ENCODE results near the gene FAM151A. TPM values are rescaled to one million over a fixed set of nuclear protein-coding genes. Genes with fewer than 3 reads are reported as not detected.

The FAM151A gene
- not detected for total RNA-seq (2021; fragmentation: NEBNext Ultra II Directional; extraction: Animal tissue kit (Norgen Biotek cat#: 25700))
- long read RNA-seq, result 0 reads

GRCh38 chr1:54623216-54624007 lies at the start of gene FAM151A:
TSS of gene FAM151A (minus strand) at chr1:54623525. CDS start at chr1:54623395, 130 bp downstream.
- TF ChIP-seq CTCF (IDR thresholded peaks at IDR 0.05), result no peak
- no peaks in the 10 kb centered on the region for H3K9me3 Mint-ChIP-seq
- H3K27me3 Mint-ChIP-seq (ENCODE audit: insufficient read depth), result peaks cover 41% of the 10 kb centered on the region
- H3K4me3 Mint-ChIP-seq, result no peak within 1 kb of the TSS
- no peak for DNase-seq
- no peaks in the 10 kb centered on the region for H3K36me3 Mint-ChIP-seq (ENCODE audit: low read depth)
- no peaks in the 10 kb centered on the region for H3K4me1 Mint-ChIP-seq (ENCODE audit: low read depth)
- no peak within 1 kb of the TSS for H3K27ac Mint-ChIP-seq

GRCh38 chr1:54671985-54672608 lies 48.8 kb upstream of the FAM151A start:
- DNase-seq, result peak; percentile 44
- Mint-ChIP-seq H3K9me3 (peaks cover 9% of the 10 kb centered on the region; the same call in 1 of the 2 replicates), H3K27me3 (ENCODE audit: insufficient read depth) (peaks cover 25% of the 10 kb centered on the region), H3K4me1 (ENCODE audit: low read depth) (no peaks in the 10 kb centered on the region), H3K27ac (no peak overlapping the region), H3K4me3 (no peak overlapping the region), H3K36me3 (ENCODE audit: low read depth) (0 out of 2 replicates have a peak, but pooled peaks cover 7% of the 10 kb centered on the region)
- TF ChIP-seq CTCF (IDR thresholded peaks at IDR 0.05), result peak; percentile 93

GRCh38 chr1:54668567-54668966 lies 45.2 kb upstream of the FAM151A start:
- Mint-ChIP-seq H3K27ac (no peak overlapping the region), H3K36me3 (ENCODE audit: low read depth) (0 out of 2 replicates have a peak, but pooled peaks cover 7% of the 10 kb centered on the region), H3K27me3 (ENCODE audit: insufficient read depth) (peaks cover 23% of the 10 kb centered on the region), H3K4me1 (ENCODE audit: low read depth) (no peaks in the 10 kb centered on the region), H3K4me3 (no peak overlapping the region), H3K9me3 (peaks cover 9% of the 10 kb centered on the region; the same call in 1 of the 2 replicates)
- no peak for TF ChIP-seq CTCF (IDR thresholded peaks at IDR 0.05)
- no peak for DNase-seq

GRCh38 chr1:54667797-54668196 lies 44.5 kb upstream of the FAM151A start:
- H3K36me3 Mint-ChIP-seq (ENCODE audit: low read depth), result 0 out of 2 replicates have a peak, but pooled peaks cover 7% of the 10 kb centered on the region
- H3K4me1 Mint-ChIP-seq (ENCODE audit: low read depth), result no peaks in the 10 kb centered on the region
- H3K9me3 Mint-ChIP-seq, result peaks cover 9% of the 10 kb centered on the region; the same call in 1 of the 2 replicates
- no peak for DNase-seq
- no peak for TF ChIP-seq CTCF (IDR thresholded peaks at IDR 0.05)
- H3K27me3 Mint-ChIP-seq (ENCODE audit: insufficient read depth), result peaks cover 27% of the 10 kb centered on the region
- no peak overlapping the region for H3K4me3 Mint-ChIP-seq
- H3K27ac Mint-ChIP-seq, result no peak overlapping the region

GRCh38 chr1:54666333-54666732 lies 43.0 kb upstream of the FAM151A start:
- peaks cover 9% of the 10 kb centered on the region; the same call in 1 of the 2 replicates for H3K9me3 Mint-ChIP-seq
- TF ChIP-seq CTCF (IDR thresholded peaks at IDR 0.05), result no peak
- H3K27me3 Mint-ChIP-seq (ENCODE audit: insufficient read depth), result peaks cover 22% of the 10 kb centered on the region

More at GRCh38 chr1:54666333-54666732, 43.0 kb upstream of the FAM151A start:
- Mint-ChIP-seq H3K4me3 (no peak overlapping the region), H3K27ac (no peak overlapping the region), H3K4me1 (ENCODE audit: low read depth) (no peaks in the 10 kb centered on the region), H3K36me3 (ENCODE audit: low read depth) (0 out of 2 replicates have a peak, but pooled peaks cover 7% of the 10 kb centered on the region)
- no peak for DNase-seq
